ENCODE results near the gene TTF2. TPM values are rescaled to one million over a fixed set of nuclear protein-coding genes. Genes with fewer than 3 reads are reported as not detected.

Gene TTF2
- total and polyA plus RNA-seq, 2 of the 8 experiments (the other 6 are each of a cell fraction or from before 2014, with no cell fraction given), result 16.9 to 89.6 TPM

DNA sequence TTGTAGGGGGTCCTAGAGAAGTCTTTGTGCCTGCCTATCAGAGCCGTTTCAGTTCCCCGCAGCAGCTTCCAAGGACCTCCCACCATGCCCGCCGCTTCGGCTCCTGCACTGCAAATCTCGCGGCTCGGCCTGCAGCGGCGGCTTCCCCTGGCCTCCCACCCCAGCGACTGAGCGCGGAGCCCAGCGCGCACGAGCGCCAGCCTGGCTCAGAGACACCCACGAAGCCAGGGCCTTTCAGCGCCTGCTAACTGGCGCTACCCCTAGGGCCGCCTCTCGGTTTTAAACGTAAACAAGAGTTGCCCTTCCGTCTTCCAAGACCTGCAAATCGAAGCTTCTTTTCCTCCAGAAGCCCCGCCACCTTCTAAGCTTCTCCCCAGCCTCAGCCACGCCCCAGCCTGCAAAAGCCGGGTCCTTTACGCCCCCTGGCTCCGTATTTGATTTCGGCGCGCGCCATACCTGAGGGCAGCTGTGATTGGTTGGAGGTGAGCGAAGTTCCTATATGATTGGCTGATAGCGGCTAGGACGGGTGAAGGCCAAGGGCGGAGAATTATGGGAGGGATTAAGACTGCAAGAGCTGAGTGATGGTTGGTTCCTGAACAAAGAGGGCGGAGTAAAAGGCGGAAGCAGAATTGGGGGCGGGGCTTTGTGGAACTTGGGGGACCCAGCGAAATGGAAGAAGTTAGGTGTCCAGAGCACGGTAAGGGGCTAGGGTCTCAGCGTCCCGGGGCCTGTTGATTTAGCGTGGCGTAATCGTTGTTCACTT is at the start of gene TTF2 (continued):
- TF ChIP-seq, protein P1, sequence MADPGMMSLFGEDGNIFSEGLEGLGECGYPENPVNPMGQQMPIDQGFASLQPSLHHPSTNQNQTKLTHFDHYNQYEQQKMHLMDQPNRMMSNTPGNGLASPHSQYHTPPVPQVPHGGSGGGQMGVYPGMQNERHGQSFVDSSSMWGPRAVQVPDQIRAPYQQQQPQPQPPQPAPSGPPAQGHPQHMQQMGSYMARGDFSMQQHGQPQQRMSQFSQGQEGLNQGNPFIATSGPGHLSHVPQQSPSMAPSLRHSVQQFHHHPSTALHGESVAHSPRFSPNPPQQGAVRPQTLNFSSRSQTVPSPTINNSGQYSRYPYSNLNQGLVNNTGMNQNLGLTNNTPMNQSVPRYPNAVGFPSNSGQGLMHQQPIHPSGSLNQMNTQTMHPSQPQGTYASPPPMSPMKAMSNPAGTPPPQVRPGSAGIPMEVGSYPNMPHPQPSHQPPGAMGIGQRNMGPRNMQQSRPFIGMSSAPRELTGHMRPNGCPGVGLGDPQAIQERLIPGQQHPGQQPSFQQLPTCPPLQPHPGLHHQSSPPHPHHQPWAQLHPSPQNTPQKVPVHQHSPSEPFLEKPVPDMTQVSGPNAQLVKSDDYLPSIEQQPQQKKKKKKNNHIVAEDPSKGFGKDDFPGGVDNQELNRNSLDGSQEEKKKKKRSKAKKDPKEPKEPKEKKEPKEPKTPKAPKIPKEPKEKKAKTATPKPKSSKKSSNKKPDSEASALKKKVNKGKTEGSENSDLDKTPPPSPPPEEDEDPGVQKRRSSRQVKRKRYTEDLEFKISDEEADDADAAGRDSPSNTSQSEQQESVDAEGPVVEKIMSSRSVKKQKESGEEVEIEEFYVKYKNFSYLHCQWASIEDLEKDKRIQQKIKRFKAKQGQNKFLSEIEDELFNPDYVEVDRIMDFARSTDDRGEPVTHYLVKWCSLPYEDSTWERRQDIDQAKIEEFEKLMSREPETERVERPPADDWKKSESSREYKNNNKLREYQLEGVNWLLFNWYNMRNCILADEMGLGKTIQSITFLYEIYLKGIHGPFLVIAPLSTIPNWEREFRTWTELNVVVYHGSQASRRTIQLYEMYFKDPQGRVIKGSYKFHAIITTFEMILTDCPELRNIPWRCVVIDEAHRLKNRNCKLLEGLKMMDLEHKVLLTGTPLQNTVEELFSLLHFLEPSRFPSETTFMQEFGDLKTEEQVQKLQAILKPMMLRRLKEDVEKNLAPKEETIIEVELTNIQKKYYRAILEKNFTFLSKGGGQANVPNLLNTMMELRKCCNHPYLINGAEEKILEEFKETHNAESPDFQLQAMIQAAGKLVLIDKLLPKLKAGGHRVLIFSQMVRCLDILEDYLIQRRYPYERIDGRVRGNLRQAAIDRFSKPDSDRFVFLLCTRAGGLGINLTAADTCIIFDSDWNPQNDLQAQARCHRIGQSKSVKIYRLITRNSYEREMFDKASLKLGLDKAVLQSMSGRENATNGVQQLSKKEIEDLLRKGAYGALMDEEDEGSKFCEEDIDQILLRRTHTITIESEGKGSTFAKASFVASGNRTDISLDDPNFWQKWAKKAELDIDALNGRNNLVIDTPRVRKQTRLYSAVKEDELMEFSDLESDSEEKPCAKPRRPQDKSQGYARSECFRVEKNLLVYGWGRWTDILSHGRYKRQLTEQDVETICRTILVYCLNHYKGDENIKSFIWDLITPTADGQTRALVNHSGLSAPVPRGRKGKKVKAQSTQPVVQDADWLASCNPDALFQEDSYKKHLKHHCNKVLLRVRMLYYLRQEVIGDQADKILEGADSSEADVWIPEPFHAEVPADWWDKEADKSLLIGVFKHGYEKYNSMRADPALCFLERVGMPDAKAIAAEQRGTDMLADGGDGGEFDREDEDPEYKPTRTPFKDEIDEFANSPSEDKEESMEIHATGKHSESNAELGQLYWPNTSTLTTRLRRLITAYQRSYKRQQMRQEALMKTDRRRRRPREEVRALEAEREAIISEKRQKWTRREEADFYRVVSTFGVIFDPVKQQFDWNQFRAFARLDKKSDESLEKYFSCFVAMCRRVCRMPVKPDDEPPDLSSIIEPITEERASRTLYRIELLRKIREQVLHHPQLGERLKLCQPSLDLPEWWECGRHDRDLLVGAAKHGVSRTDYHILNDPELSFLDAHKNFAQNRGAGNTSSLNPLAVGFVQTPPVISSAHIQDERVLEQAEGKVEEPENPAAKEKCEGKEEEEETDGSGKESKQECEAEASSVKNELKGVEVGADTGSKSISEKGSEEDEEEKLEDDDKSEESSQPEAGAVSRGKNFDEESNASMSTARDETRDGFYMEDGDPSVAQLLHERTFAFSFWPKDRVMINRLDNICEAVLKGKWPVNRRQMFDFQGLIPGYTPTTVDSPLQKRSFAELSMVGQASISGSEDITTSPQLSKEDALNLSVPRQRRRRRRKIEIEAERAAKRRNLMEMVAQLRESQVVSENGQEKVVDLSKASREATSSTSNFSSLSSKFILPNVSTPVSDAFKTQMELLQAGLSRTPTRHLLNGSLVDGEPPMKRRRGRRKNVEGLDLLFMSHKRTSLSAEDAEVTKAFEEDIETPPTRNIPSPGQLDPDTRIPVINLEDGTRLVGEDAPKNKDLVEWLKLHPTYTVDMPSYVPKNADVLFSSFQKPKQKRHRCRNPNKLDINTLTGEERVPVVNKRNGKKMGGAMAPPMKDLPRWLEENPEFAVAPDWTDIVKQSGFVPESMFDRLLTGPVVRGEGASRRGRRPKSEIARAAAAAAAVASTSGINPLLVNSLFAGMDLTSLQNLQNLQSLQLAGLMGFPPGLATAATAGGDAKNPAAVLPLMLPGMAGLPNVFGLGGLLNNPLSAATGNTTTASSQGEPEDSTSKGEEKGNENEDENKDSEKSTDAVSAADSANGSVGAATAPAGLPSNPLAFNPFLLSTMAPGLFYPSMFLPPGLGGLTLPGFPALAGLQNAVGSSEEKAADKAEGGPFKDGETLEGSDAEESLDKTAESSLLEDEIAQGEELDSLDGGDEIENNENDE (IDR thresholded peaks at IDR 0.05; ENCODE audit: insufficient replicate concordance, low read length), result no peak
- TF ChIP-seq SIRT6 (IDR thresholded peaks at IDR 0.05; ENCODE audit: low read length) (no peak), TAF7 (optimal IDR thresholded peaks at IDR 0.05; ENCODE audit: borderline replicate concordance, low read depth, low read length) (peak; percentile 56)
- TF ChIP-seq, protein P2, sequence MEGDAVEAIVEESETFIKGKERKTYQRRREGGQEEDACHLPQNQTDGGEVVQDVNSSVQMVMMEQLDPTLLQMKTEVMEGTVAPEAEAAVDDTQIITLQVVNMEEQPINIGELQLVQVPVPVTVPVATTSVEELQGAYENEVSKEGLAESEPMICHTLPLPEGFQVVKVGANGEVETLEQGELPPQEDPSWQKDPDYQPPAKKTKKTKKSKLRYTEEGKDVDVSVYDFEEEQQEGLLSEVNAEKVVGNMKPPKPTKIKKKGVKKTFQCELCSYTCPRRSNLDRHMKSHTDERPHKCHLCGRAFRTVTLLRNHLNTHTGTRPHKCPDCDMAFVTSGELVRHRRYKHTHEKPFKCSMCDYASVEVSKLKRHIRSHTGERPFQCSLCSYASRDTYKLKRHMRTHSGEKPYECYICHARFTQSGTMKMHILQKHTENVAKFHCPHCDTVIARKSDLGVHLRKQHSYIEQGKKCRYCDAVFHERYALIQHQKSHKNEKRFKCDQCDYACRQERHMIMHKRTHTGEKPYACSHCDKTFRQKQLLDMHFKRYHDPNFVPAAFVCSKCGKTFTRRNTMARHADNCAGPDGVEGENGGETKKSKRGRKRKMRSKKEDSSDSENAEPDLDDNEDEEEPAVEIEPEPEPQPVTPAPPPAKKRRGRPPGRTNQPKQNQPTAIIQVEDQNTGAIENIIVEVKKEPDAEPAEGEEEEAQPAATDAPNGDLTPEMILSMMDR (IDR thresholded peaks at IDR 0.05; ENCODE audit: control extremely low read depth in 1 of 3, insufficient read depth in 1 of 3, low read depth in 1 of 3, low read length in 3 of 3), result peak in 1 of 3 experiments; percentile 30; a peak in 2 of 4 replicates
- TF ChIP-seq, protein P3, sequence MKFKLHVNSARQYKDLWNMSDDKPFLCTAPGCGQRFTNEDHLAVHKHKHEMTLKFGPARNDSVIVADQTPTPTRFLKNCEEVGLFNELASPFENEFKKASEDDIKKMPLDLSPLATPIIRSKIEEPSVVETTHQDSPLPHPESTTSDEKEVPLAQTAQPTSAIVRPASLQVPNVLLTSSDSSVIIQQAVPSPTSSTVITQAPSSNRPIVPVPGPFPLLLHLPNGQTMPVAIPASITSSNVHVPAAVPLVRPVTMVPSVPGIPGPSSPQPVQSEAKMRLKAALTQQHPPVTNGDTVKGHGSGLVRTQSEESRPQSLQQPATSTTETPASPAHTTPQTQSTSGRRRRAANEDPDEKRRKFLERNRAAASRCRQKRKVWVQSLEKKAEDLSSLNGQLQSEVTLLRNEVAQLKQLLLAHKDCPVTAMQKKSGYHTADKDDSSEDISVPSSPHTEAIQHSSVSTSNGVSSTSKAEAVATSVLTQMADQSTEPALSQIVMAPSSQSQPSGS (IDR thresholded peaks at IDR 0.05; ENCODE audit: low read length), result no peak
